Uterus (tissue), 2 donors: ENCODE results near the gene CRYBA2.

Experiments used
- CTCF ChIP-seq, 4 experiments: fragments of 200-600 bp in 2 of 4; fragments of 450-650 bp in 2 of 4; sonication (generic) in 2 of 4; IDR thresholded peaks; one replicate each; pipeline ENCODE4 v1.5.1; 2016 to 2019; ENCODE audit warnings: antibody characterized with exemption in 4 of 4, mild to moderate bottlenecking in 2 of 4, moderate library complexity in 1 of 4
- POLR2A ChIP-seq, 2 donors: fragments of 450-650 bp; IDR thresholded peaks; one replicate each; pipeline ENCODE4 v1.6.1; 2016; ENCODE audit warnings: antibody characterized with exemption in 2 of 2, mild to moderate bottlenecking in 1 of 2, moderate library complexity in 1 of 2

- no peak for TF ChIP-seq POLR2A (IDR thresholded peaks at IDR 0.05)
- no peak for TF ChIP-seq CTCF (IDR thresholded peaks at IDR 0.05)
Observed at GRCh38 chr2:218983934-218984238, 9.3 kb downstream of the CRYBA2 start.
